GM12874 (cell line): ENCODE data around the gene TLCD3B.
A peak's percentile ranks its signal among the peaks of the same experiment; 100 is the strongest.

Experiments
- CTCF ChIP-seq: IDR thresholded peaks from 2 replicates; pipeline ENCODE4 v1.5.1; 2011; ENCODE audit warnings: low read depth, mild to moderate bottlenecking, control low read depth, low read length, moderate library complexity; ENCODE audit not compliant: insufficient read depth

TLCD3B gene

GRCh38 chr16:30065102-30065942, 34.3 kb upstream of the TLCD3B start, which contains the start of gene ALDOA:
Gene ALDOA (plus strand): TSS chr16:30065760. CDS start chr16:30066898, 1,138 bp downstream.
- no peak for TF ChIP-seq CTCF

DNA sequence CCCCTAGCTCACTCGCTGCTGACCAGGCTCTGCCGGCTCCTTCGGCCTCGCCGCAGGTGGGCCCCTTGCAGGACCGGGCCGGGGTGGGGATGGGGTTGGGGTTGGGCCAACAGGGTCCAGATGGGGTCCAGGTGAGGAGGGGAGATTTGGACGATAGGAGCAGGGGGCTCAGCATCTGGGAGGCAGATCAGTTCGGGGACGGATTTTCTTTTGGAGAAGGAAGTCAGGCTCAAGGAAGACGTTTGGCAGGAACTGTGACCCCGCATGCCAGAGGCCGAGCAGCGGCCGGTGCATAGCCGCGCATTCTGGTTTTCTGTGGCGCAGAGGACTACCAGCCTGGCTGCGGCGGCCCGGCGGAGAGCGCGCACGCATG, 33.6 kb upstream of the TLCD3B start:
- no peak for TF ChIP-seq CTCF

DNA sequence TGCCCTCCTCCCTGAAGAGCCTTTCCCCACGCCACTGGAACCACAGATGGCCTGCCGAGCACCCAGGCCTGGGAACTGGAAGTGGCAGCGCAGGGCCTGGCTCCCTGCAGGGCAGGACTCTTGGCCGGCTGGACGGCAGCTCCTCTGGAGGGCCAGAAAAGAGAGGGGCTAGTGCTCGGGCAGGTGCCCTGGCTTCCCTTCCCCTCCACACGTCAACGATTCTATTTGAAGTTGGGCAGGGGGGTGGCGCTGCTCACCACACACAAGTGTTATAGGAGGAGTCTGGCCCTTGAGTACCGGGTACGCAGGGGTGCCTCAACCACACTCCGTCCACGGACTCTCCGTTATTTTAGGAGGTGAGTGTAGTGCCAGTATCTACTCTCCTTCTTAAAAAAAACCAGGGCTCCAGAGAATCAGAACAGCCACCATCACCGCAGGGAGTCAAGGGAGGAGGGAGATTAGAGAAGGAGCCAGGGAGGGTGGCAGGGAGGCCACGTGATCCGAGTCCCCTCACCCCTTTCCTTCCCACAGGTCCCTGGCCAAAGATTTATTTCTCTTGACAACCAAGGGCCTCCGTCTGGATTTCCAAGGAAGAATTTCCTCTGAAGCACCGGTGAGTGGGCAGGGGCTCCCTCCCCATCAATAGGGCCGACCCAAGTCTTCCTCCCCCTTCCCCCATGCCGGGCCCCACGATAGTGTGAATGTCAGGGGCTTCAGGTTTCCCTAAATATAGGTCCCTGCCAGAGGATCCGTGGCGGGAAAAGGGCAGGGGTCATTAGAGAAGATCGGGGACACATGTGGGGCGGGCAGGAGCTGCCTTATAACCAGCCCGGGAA, 33.0 kb upstream of the TLCD3B start:
- TF ChIP-seq CTCF: peak; percentile 41

GRCh38 chr16:30063278-30063892, 32.3 kb upstream of the TLCD3B start:
- no peak for TF ChIP-seq CTCF

GRCh38 chr16:30060836-30061554, 29.9 kb upstream of the TLCD3B start:
- TF ChIP-seq CTCF: no peak

GRCh38 chr16:30060346-30060745, 29.3 kb upstream of the TLCD3B start:
- TF ChIP-seq CTCF: no peak
